Activated gamma-delta T cell treated with Interleukin-2 at 50 U/mL for 16 hours (primary cell): ENCODE measurements around the gene DSCAM.
"Not testable (repeated sequence)": the region's sequence is repeated elsewhere in the genome, so short reads cannot be mapped to it uniquely, and the experiment has no call there.

ENCODE experiments used
- DNase-seq: peaks from one replicate; pipeline ENCODE4 v3.0.0-alpha.2; 2020

Gene DSCAM

DNA sequence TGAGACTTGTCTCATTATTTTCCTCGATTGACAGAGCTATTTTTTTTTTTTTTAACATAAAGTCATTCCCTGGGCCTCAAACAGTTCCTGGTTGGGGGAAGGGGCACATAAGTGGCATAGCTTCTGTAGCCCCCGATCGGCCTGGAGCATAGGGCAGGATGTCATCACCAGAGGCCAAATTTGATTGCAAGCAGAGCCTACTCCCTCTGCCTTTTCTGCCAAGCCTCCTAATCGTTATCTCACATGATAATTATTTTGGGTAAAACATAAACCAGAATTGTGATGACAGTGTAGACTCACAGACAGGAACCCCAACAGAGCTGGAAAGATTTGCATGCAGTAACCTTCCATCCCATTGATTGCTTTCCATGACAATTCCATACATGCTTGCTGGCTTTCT, 574.9 kb downstream of the DSCAM start:
- DNase-seq: no peak

DNA sequence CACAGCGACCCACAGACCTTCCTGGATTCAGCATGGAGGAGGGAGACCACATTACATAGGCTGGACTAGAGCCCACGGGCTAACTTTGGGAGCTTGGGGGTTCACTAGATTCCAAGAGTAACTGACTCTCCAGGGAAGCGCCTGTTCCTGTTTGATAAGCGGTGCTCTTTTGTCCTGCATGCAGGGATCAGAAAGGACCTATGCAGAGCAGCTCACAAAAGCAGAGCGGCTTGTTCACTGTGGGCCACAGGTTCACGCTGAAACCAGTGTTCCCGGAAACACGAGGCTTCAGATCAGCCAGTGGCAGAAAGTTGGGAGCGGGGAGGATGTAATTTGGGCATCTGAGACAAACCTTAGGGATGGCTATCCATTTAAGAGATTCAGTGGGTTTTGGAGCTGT, 575.8 kb downstream of the DSCAM start:
- no peak for DNase-seq

DNA sequence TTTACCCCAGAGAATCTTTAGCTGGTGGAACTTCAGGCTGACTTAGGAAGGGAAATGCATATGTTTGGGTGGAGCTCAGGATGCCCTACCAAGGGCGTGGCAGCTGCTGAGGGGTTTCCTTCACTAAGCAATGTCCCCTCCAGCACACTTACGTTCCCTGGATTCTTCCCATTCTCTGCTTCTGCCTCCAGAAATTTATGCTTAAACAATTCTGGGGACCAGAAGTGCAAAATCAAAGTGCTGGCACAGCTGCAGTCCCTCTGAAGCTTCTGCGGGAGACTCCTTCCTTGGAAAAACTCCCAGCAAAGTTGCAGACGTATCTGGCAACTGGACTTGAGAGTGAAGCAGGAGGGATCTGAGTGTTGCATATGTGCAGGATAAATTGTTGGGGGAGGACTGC, 576.9 kb downstream of the DSCAM start:
- no peak for DNase-seq

DNA sequence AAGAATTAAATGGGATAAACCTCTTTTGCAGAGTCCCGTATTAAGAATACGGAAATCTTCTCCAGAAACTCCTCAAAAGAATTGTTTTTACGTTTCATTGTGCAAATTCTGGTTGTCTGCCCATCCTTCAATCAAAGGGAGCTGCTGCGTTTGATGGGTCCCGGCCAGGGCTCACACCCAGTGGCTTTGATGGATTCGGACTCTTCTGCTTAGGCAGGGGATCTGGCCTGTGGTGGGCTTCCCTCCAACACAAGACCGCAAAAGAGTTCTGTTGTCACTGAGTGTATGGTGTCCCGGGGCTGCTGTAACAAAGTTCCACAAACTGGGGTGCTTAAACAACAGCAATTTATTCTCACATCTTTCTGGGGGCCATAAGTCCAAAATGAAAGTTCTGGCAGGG, 577.7 kb downstream of the DSCAM start:
- no peak for DNase-seq

DNA sequence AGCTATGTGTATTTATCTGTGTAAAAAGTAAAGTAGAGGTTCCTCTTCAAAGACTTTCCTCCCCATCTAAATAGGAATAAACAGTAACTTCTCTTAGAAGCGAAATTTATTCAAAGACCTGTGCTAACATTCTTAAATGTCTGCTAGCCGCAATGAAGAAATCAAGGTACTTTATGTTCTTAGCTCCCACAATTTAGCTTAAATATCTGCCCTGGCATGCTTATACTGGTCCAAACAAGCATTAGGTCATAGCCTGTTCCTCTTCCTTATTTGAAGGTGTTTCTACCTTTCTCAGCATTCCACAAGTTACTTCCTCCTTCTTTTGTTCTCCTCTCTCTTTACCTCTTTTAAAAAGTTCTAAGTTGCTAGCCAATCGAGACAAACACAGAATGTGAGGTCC, 588.5 kb downstream of the DSCAM start:
- DNase-seq: not testable (repeated sequence)

DNA sequence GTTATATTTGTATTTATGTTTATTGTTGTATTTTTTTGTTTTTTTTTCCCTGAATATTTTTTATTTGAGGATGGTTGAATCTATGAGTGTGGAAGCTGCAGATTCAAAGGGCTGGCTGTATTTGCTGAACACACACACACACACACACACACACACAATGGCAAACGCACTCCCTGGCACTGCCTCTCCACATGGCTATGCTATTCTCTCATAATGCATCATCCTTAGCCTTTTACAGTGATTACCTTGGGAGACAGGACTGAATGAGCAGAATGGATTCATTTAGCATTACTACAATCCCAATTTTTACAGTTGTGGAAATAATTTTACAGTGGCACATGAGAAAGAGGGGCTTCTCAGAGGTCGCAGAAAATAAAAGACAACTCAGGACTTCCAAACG, 589.6 kb downstream of the DSCAM start:
- no peak for DNase-seq

DNA sequence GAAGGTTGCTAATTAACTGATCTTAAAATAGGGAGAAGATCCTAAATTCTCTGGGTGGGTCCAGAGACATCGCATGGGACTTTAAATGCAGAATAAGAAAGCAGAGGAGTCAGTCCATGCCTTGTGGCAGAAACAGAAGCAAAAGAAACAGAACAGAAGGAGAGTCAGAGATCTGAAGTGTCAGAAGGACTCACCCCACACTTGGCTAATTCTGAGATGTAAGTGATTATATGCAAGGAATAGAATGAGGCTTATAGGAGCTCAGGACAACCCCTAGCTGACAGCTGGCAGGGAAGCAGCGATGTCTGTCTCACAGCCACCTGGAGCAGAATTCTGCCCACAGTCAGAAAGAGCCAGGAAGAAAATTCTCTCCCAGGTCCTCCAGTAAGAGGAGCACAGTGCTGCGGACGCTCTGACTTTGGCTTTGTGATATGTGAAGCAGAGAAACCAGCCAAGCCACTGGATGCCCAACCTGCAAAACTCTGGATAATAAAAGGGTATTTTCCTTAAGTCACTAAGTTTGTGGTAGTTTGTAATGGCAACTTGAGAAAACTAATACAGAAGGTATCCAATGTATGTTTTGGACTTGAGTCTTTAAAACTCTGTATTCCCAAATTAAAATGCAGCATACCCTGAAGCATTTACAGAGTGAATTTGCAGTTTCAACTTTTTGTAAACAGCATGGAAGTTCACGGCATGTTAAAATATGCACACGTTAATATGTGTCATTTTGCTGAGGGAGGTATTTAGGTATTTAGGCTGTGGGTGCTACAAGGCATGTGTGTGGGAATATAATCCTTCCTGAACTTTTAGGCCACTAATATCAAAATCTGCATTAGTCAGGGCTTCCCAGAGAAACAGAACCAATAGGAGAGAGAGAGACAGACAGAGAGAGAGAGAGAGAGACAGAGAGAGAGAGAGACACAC, 591.2 kb downstream of the DSCAM start:
- DNase-seq: no peak

DNA sequence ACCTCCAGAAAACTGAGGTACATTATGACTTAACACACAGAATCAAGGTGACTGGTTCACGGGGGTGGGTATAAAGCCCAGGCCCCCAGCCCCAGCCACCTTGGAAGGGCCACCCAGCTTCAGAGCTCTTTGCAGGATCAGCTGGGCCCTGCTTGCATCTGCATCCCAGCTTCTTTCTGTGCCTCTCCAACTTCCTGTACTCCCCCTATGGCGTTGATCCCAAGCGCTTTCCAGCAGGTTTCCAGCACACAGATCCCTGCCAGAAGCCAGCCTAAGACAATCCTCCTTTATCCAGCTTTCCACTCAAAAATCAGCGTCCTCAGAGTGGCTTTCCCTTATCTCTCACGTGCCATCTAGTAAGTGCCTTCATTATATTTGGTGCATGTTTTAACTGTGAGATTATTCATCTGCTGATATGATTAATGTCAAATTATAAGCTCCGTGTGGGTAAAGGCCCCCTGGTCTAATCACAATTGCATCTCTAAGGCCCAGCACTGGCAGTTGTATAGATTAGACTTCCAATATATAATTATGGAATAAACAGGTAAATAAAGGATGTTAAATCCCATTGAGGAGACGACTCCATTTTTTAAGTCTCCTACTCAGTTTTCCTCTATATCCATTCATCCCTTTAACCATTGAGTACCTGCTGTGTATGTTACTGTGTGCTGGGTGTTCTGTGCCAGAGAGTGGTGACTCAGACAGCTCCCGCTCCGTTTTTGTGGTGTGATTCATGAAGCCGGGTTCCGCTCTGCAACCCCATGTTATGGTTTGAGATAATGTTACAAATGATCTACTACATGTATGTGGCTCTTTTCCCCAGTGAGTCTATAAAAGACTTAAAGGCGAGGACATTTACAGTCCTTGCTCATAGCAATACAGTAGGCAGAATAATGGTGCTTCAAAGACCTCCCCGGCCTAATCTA, 592.2 kb downstream of the DSCAM start:
- no peak for DNase-seq

DNA sequence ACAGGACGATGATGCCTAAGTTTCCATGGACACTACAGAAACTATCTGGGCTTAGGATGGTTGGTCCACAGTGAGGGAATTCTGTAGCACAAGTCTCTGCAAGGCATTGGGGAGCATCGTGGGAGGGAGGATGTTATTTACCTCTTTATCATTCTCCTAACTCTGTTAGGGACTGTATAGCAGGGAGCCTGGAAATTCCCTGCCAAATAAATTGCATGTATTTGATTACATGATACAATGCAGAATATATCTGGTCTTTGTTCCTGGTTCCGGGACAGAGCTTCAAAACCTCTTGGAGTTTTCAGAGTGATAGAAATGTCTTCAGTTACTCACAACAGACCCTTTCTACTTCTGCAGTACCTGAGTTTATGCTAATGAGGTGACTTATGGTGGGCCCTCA, 593.8 kb downstream of the DSCAM start:
- no peak for DNase-seq

DNA sequence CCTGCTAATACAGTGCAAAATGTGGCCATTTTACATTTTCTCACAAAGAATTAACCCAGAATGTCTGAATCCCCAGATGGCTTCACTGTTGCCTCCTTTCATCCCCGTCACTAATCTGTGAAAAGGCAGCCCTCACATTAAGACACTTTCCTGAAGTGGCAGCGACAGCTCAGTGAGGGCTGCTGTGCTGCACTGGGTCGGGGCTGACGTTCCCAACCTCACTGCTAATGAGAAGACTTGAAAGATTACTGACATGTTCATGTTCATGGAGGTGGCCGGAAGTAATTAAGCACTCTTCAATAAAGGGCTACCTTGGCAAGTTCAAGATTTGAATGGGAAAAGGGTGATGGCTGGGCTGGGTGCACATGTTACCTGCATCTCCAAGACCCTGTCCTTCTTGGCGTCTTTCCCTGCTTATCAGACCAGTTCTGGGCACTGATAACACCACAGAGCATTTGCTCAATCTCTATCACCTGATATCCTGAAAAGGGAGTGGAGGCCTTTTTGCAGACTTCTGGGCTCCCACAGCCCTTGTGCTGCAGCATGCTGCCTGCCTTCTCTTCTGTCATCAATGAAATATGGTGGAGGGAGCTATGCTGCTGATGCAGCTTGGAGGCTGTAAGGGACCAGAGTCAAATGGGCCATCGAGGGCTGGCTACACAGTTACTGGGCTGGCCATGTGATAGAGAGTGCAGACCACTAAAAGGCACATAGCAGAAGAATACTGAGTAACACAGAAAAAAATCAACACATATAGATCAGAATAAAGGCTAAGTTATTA, 596.3 kb downstream of the DSCAM start:
- DNase-seq: no peak

DNA sequence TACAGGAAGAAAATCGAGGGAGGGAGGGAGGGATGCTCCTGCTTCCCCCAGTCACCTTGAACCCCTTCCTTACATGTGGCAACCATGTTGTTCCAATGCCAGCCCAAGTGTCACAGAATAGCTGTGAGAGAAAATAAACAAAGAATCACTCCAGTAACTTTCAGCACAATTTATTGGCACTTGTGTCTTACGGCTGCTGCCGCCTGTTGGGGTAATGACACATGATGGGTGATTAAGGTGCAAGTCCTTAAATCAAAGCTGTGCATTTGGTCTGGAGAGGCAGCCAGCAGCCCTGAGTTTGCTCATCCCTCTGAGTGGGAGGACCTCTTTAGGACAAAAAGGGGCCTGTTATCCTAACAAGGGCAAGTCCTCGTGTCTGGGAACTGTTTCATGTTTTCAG, 602.0 kb downstream of the DSCAM start:
- no peak for DNase-seq

DNA sequence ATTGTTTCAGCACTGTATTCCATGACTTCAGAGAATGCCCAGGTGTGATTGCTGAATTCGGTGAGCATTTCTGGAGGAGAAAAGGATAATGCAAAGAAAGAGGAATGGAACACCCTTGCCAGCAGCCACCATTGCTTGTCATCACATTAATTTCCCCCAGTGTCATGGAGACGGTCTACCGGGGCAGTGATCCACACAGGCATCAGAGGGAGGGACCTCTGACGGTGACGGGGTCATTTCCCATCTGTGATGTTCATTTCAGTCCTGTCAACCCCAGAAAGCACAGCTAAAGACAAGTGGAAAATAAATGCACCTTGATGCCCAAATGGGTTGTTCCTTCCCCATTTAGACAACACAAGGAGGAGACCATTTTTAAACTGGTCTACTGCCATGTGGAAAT, 603.3 kb downstream of the DSCAM start:
- DNase-seq: no peak

DNA sequence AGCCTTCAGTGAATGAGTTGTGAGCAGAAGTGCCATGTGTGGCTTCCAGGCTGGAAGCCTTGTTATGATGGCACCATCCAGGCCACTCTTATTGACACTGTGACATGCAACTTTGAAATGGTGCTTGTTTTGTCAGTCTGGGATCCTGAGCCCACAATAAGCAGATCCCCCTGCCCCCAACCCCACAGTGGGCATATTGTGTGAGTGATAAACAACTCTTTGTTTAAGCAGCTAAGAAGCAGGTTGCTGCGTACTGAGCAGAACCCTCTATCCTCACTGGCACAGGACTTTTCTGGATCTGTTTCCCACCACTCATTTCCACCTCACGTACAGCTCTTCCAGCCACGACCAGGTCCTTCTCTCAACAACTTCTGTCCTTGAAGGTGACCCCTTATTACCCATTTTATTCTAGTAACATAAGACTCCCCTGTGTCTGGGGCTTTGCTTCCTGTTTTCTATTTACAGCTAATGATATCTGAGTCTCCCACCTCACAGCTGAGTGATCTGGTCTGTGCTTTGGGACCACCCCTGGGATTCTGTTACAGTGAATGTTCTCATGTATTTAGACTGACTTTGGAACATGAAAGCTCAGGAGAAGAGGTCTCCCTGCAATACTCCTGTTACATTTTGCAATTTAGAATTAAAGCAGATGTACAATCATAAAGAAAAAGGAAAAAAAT, 604.2 kb downstream of the DSCAM start:
- DNase-seq: no peak

DNA sequence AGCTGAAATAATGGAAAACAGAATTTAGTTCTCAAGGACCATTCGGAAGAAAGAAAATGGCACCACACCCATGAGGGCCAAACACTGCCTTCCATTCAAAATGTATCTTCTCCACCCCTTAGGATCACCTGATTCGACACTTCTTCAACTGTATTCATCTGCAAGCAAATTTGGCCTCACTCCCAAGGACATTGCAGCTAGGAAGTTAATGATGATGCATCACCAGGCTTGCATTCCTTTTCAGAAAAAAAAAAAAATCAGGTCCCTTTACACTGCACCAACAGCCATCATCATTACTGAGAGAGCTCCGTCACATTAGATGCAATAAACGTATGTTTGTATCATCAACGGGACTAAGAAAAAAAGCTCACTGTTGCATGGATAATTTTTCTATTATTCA, 611.4 kb downstream of the DSCAM start:
- no peak for DNase-seq

DNA sequence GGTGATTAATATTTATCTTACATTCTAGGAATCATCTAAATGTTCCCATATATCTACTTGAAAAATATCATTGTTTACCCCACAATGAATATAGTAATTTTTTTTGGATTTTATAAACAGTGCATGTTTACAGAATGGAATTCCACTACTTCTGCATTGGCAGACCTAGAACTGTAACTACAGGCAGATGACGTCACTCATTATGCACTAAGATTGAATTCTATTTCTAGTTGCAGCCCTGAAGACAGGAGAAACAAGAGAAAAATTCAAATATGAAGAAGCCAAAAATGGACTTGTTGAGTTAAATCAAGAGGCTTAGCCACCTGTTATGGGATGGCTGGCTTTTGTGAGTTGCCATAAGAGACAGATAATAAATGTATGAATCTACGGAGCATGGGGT, 615.0 kb downstream of the DSCAM start:
- DNase-seq: no peak

DNA sequence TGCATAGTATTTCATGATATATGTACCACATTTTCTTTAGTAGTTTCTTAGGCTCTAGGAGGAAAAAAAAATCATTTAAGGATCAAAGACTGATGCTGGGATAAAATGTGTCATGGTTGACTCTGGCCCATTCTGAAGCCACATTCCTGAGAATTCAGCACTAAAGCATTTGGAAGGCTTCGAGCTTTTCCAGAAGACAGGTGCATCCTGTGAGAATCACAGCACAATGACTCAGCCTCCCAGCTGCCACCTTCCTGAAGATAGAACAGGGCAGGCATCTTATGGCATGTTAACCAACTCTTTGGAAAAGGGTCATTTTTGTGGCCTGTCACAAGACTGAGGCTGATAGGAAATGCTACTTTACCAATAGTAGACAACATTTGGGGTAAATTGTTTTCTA, 619.9 kb downstream of the DSCAM start:
- DNase-seq: no peak

DNA sequence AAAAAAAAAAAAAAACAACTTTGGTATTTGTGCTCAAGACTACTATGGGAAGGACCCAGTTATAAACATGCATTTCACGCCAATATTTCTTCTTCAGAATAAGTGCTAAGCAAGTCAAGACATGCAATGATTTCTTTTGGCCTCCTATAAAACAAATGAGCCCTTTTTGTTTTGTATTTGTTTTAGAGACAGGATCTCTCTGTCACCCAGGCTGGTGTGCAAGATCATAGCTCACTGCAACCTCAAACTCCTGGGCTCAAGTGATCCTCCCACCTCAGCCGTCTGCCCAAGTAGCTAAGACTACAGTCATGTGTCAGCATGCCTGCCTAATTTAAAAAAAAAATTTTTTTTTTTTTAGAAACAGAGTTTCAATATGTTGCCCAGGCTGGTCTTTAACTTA, 631.0 kb downstream of the DSCAM start:
- no peak for DNase-seq

DNA sequence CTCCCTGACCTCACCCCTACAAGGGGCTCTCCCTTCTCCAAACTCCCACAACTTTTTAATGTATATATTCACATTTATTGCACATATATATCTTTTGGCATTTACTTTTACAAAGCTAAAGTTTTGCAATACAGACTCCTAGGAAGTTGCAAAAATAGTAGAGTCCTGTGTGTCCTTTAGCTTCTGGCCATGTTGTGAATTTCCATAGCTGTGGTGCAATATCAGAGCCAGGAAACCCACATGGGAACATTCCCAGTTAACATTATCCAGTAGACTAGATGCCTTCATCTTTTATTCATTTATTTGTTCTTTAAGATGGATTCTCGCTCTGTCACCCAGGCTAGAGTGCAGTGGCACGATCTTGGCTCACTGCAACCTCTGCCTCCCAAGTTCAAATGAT, 636.7 kb downstream of the DSCAM start:
- no peak for DNase-seq

DNA sequence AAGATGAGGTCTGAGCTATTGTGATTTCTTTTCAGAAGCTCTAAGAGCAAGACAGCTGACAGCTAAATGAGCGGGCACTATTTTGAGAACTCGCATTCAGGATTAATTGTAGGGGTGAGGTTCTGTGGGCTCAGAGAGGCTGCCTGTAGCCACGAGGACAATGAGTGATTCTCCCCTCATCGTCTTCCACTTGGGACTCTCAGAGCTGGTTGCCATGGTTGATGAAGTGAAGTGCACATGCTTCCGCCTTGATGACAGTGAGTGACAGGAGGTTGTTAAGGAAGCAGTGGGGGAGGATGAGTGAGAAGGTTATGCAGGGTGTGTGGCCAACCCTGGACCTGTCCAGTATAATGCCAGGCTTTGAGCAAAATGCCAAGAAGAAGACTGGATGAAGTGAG, 638.0 kb downstream of the DSCAM start:
- no peak for DNase-seq

DNA sequence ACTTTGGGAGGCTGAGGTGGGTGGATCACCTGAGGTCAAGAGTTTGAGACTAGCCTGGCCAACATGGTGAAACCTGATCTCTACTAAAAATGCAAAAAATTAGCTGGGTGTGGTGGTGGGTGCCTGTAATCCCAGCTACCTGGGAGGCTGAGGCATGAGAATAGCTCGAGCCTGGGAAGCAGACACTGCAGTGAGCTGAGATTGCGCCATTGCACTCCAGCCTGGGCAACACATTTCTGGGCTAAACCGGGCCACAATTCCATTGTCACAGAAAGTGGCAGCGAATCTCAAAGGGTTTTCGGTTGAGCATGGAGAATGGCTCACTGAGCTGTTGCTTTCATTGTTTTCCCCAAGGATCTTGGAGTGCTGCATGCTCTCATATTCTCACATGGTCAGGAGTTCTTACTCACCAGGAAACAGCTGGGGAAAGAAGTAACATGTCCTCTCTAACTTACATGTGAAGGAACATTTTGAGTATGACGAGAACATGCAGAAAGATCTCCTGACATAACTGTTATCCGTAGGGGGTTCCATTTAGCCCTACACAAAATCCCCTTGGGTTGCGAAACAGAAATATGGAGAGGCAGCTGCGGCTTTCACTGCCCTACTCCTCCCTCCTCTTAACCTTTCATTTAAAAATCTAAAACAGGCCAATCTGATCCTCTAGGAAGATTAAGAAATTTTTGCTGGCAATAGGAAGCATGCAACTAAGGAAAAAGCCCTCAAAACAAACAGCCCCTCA, 638.6 kb downstream of the DSCAM start:
- no peak for DNase-seq

DNA sequence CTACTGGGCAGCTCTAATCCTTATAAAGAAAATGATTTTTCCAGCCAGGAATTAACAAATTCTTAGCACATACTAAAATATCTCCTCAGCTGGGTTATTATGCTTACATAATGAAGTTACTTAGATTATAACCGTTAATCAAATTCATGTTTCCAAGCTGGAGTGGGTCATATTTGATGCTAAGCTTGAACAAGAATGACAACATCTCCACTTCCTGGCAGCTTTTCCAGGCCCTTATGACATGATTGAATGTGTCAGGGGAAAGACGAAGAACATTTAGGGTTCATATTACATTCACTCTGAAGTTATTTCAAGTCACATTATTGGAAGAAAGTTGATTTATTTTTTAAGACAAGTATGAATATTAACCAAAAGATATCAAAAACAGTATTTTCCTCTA, 646.0 kb downstream of the DSCAM start:
- DNase-seq: no peak

DNA sequence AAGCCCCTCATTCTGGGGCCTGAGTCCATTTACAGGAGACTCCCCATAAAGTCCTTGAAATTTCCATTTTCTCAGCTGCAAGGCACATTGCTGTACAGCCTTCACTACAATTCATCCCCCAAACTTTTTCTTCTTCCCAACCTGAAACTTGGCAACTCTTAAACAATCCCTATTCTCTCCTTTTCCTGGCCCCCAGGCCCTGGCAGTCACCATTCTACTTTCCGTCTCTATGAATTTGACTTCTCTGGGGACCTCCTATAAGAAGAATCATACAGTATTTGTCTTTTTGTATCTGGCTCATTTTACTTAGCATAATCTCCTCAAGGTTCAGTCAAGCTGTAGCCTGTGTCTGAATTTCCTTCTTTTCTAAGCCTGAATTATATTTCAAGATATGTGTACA, 646.8 kb downstream of the DSCAM start:
- no peak for DNase-seq
